Measurements from ENCODE around the gene AMH. TPM values are rescaled to one million over a fixed set of nuclear protein-coding genes. Genes with fewer than 3 reads are reported as not detected.
A peak's percentile ranks its signal among the peaks of the same experiment; 100 is the strongest.

The AMH gene
- total and polyA plus RNA-seq, 11 donors: 0.10 to 1.1 (median 0.57) TPM; not detected in 4

- Histone ChIP-seq H3K36me3 (peaks cover 4 to 57% (median 48%) of the 10 kb centered on the region in 9 donors), H3K27ac (peak overlapping the region in 2 of 12 donors; percentile 18 to 34), H3K4me3 (no peak overlapping the region), H3K9me3 (no peaks in the 10 kb centered on the region), H3K27me3 (peaks cover 18 to 36% (median 28%) of the 10 kb centered on the region in 9 donors), H3K4me1 (peaks cover 0 to 44% (median 30%) of the 10 kb centered on the region in 12 donors)
- ATAC-seq (no peak), DNase-seq (peak in 1 of 5 donors; percentile 60)
- intact Hi-C loops (cut with DNase I): no loop called here
- 92 to 94% (median 93%) methylated on average over 21 to 28 of the region's 28 CpGs for WGBS, 4 donors
- no peak for TF ChIP-seq CTCF (IDR thresholded peaks at IDR 0.05)
- no peak for TF ChIP-seq POLR2A (IDR thresholded peaks at IDR 0.05)
These were observed 1.6 kb upstream of the AMH start for GRCh38 chr19:2247433-2248101.

DNA sequence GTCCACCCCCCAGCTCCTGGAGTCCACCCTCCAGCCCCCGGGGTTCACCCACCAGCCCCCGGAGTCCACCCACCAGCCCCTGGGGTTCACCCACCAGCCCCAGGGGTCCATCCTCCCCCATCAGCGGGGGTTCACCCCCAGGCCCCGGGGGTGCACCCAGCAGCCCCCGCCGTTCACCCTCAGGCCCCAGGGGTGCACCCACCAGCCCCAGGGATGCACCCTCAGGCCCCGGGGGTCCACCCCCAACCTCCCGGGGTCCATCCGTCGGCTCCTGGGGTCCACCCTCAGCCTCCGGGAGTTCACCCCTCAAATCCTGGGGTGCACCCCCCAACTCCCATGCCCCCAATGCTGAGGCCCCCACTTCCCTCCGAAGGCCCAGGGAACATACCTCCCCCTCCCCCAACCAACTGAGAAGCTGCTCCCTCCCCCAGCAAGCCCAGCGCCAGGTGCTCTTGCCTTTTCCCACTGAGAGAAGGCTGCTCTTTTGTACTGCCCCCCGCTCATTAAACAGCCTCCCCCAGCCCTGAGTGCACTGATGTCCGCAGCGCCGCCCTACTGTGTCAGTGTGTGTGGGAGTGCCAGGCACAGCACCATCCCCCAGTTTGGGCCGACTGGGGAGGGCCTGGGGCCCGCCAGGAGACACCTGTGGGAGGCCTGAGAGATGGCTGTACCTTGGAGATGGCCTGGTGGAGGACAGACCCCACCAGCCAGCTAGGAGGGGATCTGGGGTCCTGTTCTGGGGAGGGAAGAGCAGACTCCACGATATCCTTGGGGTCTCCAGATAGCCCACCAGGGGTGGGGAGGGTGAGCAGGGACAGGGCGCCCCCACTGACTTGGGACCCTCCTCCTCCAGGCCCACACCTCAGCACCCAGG is 750 bp upstream of the AMH start:
- H3K36me3 ChIP-seq: peaks cover 4 to 53% (median 44%) of the 10 kb centered on the region in 9 donors
- intact Hi-C loops (cut with DNase I): no loop called here
- DNase-seq: peak in 1 of 5 donors; percentile 60
- no peak overlapping the region for H3K27ac ChIP-seq
- TF ChIP-seq POLR2A (IDR thresholded peaks at IDR 0.05) (no peak), CTCF (IDR thresholded peaks at IDR 0.05) (no peak)
- WGBS, 4 donors: 82 to 88% (median 85%) methylated on average over 13 to 21 of the region's 21 CpGs
- no peaks in the 10 kb centered on the region for H3K9me3 ChIP-seq
- no peak overlapping the region for H3K4me3 ChIP-seq
- peaks cover 0 to 50% (median 33%) of the 10 kb centered on the region in 12 donors for H3K4me1 ChIP-seq
- no peak for ATAC-seq
- H3K27me3 ChIP-seq: peaks cover 26 to 44% (median 37%) of the 10 kb centered on the region in 9 donors

GRCh38 chr19:2249880-2250765 is 1.0 kb downstream of the AMH start:
- no peaks in the 10 kb centered on the region for H3K9me3 ChIP-seq
- peaks cover 0 to 56% (median 36%) of the 10 kb centered on the region in 12 donors for H3K4me1 ChIP-seq
- peak in 1 of 5 donors; percentile 57 for DNase-seq
- 25 to 29% (median 26%) methylated on average over 16 to 43 of the region's 43 CpGs for WGBS, 4 donors
- peaks cover 0 to 36% (median 26%) of the 10 kb centered on the region in 9 donors for H3K36me3 ChIP-seq
- TF ChIP-seq POLR2A (IDR thresholded peaks at IDR 0.05) (no peak), CTCF (IDR thresholded peaks at IDR 0.05) (no peak)
- intact Hi-C loops (cut with DNase I): no loop called here
- peak in 1 of 4 donors; percentile 6 for ATAC-seq
- no peak overlapping the region for H3K4me3 ChIP-seq
- no peak overlapping the region for H3K27ac ChIP-seq
- peaks cover 33 to 57% (median 46%) of the 10 kb centered on the region in 9 donors for H3K27me3 ChIP-seq
